ENCODE results near the gene RASGEF1C.

Gene RASGEF1C

GRCh38 chr5:180119031-180119902 lies 89.7 kb downstream of the RASGEF1C start:
- DNase-seq (ENCODE audit: low read depth), result no peak

- DNase-seq (ENCODE audit: low read depth), result no peak
Observed at GRCh38 chr5:180118391-180118791, 90.6 kb downstream of the RASGEF1C start.

- no peak for DNase-seq (ENCODE audit: low read depth)
Observed at GRCh38 chr5:180117000-180117725, 91.8 kb downstream of the RASGEF1C start.

GRCh38 chr5:180116077-180116999 lies 92.7 kb downstream of the RASGEF1C start:
- no peak for DNase-seq (ENCODE audit: low read depth)

- DNase-seq (ENCODE audit: low read depth), result no peak
Observed at GRCh38 chr5:180115326-180116076, 93.5 kb downstream of the RASGEF1C start.

- no peak for DNase-seq (ENCODE audit: low read depth)
Observed at GRCh38 chr5:180114304-180115003, 94.6 kb downstream of the RASGEF1C start.

- DNase-seq (ENCODE audit: low read depth), result no peak
Observed at GRCh38 chr5:180113660-180114303, 95.2 kb downstream of the RASGEF1C start.

GRCh38 chr5:180112181-180112861 lies 96.7 kb downstream of the RASGEF1C start:
- no peak for DNase-seq (ENCODE audit: low read depth)

- DNase-seq (ENCODE audit: low read depth), result no peak
Observed at GRCh38 chr5:180111273-180112002, 97.6 kb downstream of the RASGEF1C start.

GRCh38 chr5:180109920-180110319 lies 99.1 kb downstream of the RASGEF1C start:
- DNase-seq (ENCODE audit: low read depth), result no peak

- no peak for DNase-seq (ENCODE audit: low read depth)
Observed at GRCh38 chr5:180107005-180107404, 102.0 kb downstream of the RASGEF1C start.

GRCh38 chr5:180105827-180106312 lies 103.1 kb downstream of the RASGEF1C start:
- DNase-seq (ENCODE audit: low read depth), result no peak

GRCh38 chr5:180104168-180104530 lies 104.9 kb downstream of the RASGEF1C start:
- DNase-seq (ENCODE audit: low read depth), result no peak

GRCh38 chr5:180103487-180104167 lies 105.4 kb downstream of the RASGEF1C start:
- DNase-seq (ENCODE audit: low read depth), result no peak

GRCh38 chr5:180102636-180103035 lies 106.4 kb downstream of the RASGEF1C start:
- DNase-seq (ENCODE audit: low read depth), result no peak

- no peak for DNase-seq (ENCODE audit: low read depth)
Observed at GRCh38 chr5:180101451-180102105, 107.4 kb downstream of the RASGEF1C start.

- DNase-seq (ENCODE audit: low read depth), result no peak
Observed at GRCh38 chr5:180100621-180101450, 108.2 kb downstream of the RASGEF1C start.
